H1 (cell line): ENCODE data around the gene LNX2. TPM values are rescaled to one million over a fixed set of nuclear protein-coding genes. Genes with fewer than 3 reads are reported as not detected.

Experiments used
- CTCF ChIA-PET: fragments of 300-600 bp; sonication (Branson Sonifier 250); formaldehyde crosslinking; loops from one replicate; lab custom pipeline; 2021; ENCODE audit not compliant: partially characterized antibody; lab: Charles Lee
- POLR2A ChIA-PET: fragments of 300-600 bp; sonication (Branson Sonifier 250); formaldehyde crosslinking; loops from one replicate; lab custom pipeline; 2021; ENCODE audit warnings: inconsistent platforms; ENCODE audit not compliant: partially characterized antibody; lab: Charles Lee
- DNase-seq, 2 experiments: peaks; one replicate each; pipeline versions ENCODE4 v3.0.0 to v3.0.0-alpha.2; 2010 to 2022; ENCODE audit warnings: low spot score in 2 of 2, low read depth in 1 of 2, mixed read lengths in 1 of 2
- FAIRE-seq: peaks from 2 replicates; lab custom pipeline; 2011; peaks lifted over from hg19 to GRCh38; lab: Jason Lieb, UNC
- H2AFZ ChIP-seq: 2 replicates; pipeline ENCODE4 v1.8.1; 2012; ENCODE audit warnings: low read length, inconsistent platforms
- H2AK5ac ChIP-seq: 2 replicates; pipeline ENCODE4 v1.6.1; 2013; ENCODE audit warnings: low read depth, low read length
- H2BK120ac ChIP-seq: replicated peaks from 2 replicates; pipeline ENCODE3; 2013; ENCODE audit warnings: low read depth, low read length, inconsistent platforms
- H2BK12ac ChIP-seq: 2 replicates; pipeline ENCODE4 v1.6.1; 2013; ENCODE audit warnings: low read depth, low read length
- H2BK15ac ChIP-seq: 2 replicates; pipeline ENCODE4 v1.6.1; 2013; ENCODE audit warnings: low read length
- H2BK20ac ChIP-seq: 2 replicates; pipeline ENCODE4 v1.6.1; 2013; ENCODE audit warnings: low read length
- H2BK5ac ChIP-seq: 2 replicates; pipeline ENCODE4 v1.6.1; 2013; ENCODE audit warnings: low read depth, low read length
- H3K14ac ChIP-seq: 2 replicates; pipeline ENCODE4 v1.6.1; 2013; ENCODE audit warnings: inconsistent platforms; ENCODE audit not compliant: insufficient read length
- H3K18ac ChIP-seq: 2 replicates; pipeline ENCODE4 v1.6.1; 2013; ENCODE audit warnings: low read length; ENCODE audit errors: extremely low read depth
- H3K23ac ChIP-seq: 2 replicates; pipeline ENCODE4 v1.6.1; 2013; ENCODE audit warnings: inconsistent platforms; ENCODE audit not compliant: insufficient read length
- H3K23me2 ChIP-seq: 2 replicates; pipeline ENCODE4 v1.6.1; 2013; ENCODE audit warnings: low read depth, low read length
- H3K27ac ChIP-seq: 2 replicates; pipeline ENCODE4 v1.6.1; 2011; ENCODE audit warnings: low read depth, low read length, inconsistent platforms
- H3K27me3 ChIP-seq, 4 experiments: replicated peaks in 1 of 4; 1 replicate in 1 of 4; 2 replicates in 3 of 4; pipeline versions ENCODE4 v1.6.1 to v1.8.1; 2011 to 2013; ENCODE audit warnings: low read length in 3 of 4, mild to moderate bottlenecking in 3 of 4, inconsistent platforms in 2 of 4, mixed read lengths in 2 of 4, moderate library complexity in 1 of 4; ENCODE audit not compliant: control insufficient read depth in 3 of 4, insufficient read depth in 3 of 4; ENCODE audit errors: extremely low read depth in 1 of 4
- H3K36me3 ChIP-seq, 4 experiments: 2 replicates each; pipeline versions ENCODE4 v1.6.1 to v1.8.1; 2011 to 2013; ENCODE audit warnings: mild to moderate bottlenecking in 4 of 4, low read length in 3 of 4, moderate library complexity in 2 of 4, control low read depth in 1 of 4, inconsistent platforms in 1 of 4; ENCODE audit not compliant: insufficient read depth in 4 of 4, control insufficient read depth in 2 of 4
- H3K4ac ChIP-seq: replicated peaks from 2 replicates; pipeline ENCODE3; 2013; ENCODE audit warnings: low read length, low read depth, mixed read lengths, inconsistent platforms; ENCODE audit not compliant: insufficient read length
- H3K4me1 ChIP-seq, 4 experiments: replicated peaks in 1 of 4; 1 replicate in 1 of 4; 2 replicates in 3 of 4; pipeline versions ENCODE4 v1.6.1 to v1.8.1; 2011 to 2013; ENCODE audit warnings: low read length in 3 of 4, inconsistent platforms in 2 of 4, mixed read lengths in 1 of 4; ENCODE audit not compliant: insufficient read depth in 4 of 4, control insufficient read depth in 3 of 4
- H3K4me2 ChIP-seq, 2 experiments: 2 replicates each; pipeline versions ENCODE4 v1.6.1 to v1.8.1; 2011 to 2013; ENCODE audit warnings: low read depth in 2 of 2, low read length in 2 of 2, control low read depth in 1 of 2, inconsistent platforms in 1 of 2, mild to moderate bottlenecking in 1 of 2; ENCODE audit not compliant: insufficient read depth in 1 of 2
- H3K4me3 ChIP-seq, 4 experiments: fragments of 200-600, 300-600 bp in 1 of 4; sonication (generic), shearing (Covaris generic), sonication (Bioruptor Twin) in 1 of 4; 2 replicates each; pipeline versions ENCODE4 v1.5.1 to v1.8.1; 2011 to 2016; ENCODE audit warnings: low read length in 4 of 4, low read depth in 3 of 4, control low read depth in 2 of 4, inconsistent platforms in 2 of 4, mild to moderate bottlenecking in 2 of 4, mixed read lengths in 1 of 4, moderate library complexity in 1 of 4; ENCODE audit not compliant: insufficient read depth in 2 of 4; ENCODE audit errors: extremely low read depth in 1 of 4
- H3K56ac ChIP-seq: replicated peaks from 2 replicates; pipeline ENCODE3; 2013; ENCODE audit warnings: low read depth, mild to moderate bottlenecking, mixed read lengths, low read length, inconsistent platforms; ENCODE audit not compliant: insufficient read length
- H3K79me1 ChIP-seq: 2 replicates; pipeline ENCODE4 v1.6.1; 2013; ENCODE audit warnings: low read depth, low read length, control low read depth
- H3K79me2 ChIP-seq, 2 experiments: 2 replicates each; pipeline versions ENCODE4 v1.6.1 to v1.8.1; 2012 to 2013; ENCODE audit warnings: low read length in 2 of 2, mild to moderate bottlenecking in 2 of 2, inconsistent platforms in 1 of 2; ENCODE audit not compliant: insufficient read depth in 2 of 2, control insufficient read depth in 1 of 2
- H3K9ac ChIP-seq, 4 experiments: replicated peaks in 1 of 4; 1 replicate in 1 of 4; 2 replicates in 3 of 4; pipeline versions ENCODE4 v1.6.1 to v1.8.1; 2011 to 2013; ENCODE audit warnings: low read depth in 3 of 4, low read length in 3 of 4, control low read depth in 2 of 4, mild to moderate bottlenecking in 2 of 4, moderate library complexity in 2 of 4, inconsistent platforms in 1 of 4; ENCODE audit errors: extremely low read depth in 1 of 4
- H3K9me3 ChIP-seq, 2 experiments: 2 replicates each; pipeline versions ENCODE4 v1.6.1 to v1.8.1; 2012 to 2013; ENCODE audit warnings: mild to moderate bottlenecking in 2 of 2, moderate library complexity in 2 of 2, control low read depth in 1 of 2, inconsistent platforms in 1 of 2, low read depth in 1 of 2, low read length in 1 of 2, mixed read lengths in 1 of 2; ENCODE audit not compliant: insufficient read depth in 2 of 2
- H4K20me1 ChIP-seq, 2 experiments: replicated peaks in 1 of 2; 2 replicates each; pipeline versions ENCODE3 to v1.8.1; 2011 to 2013; ENCODE audit warnings: inconsistent platforms in 2 of 2, low read length in 2 of 2, mild to moderate bottlenecking in 1 of 2; ENCODE audit not compliant: insufficient read depth in 2 of 2, control insufficient read depth in 1 of 2
- H4K5ac ChIP-seq: 2 replicates; pipeline ENCODE4 v1.6.1; 2013; ENCODE audit warnings: low read length, low read depth, mixed read lengths, inconsistent platforms; ENCODE audit not compliant: insufficient read length
- H4K8ac ChIP-seq: 2 replicates; pipeline ENCODE4 v1.8.0; 2013; ENCODE audit warnings: mild to moderate bottlenecking, moderate library complexity, low read length, inconsistent platforms; ENCODE audit not compliant: insufficient read depth; ENCODE audit errors: extremely low read depth
- H4K91ac ChIP-seq: replicated peaks from 2 replicates; pipeline ENCODE3; 2013; ENCODE audit warnings: low read length, mixed read lengths, inconsistent platforms; ENCODE audit not compliant: insufficient read length
- KDM5A ChIP-seq: fragments of 200-600 bp; IDR thresholded peaks from 2 replicates; pipeline ENCODE4 v1.7.1; 2012; ENCODE audit warnings: mild to moderate bottlenecking, low read length, inconsistent platforms, mixed read lengths
- WGBS, 2 experiments: shearing (Covaris generic) in 1 of 2; methylation state at CpG; one replicate each; pipeline versions ENCODE4 v1.1.6 to v1.1.7; 2013 to 2015; ENCODE audit warnings: low lambda C conversion rate in 2 of 2, mixed read lengths in 2 of 2, inconsistent platforms in 1 of 2, low coverage in 1 of 2, missing lambda C conversion rate in 1 of 2; ENCODE audit not compliant: insufficient replicate concordance in 2 of 2, insufficient coverage in 1 of 2, insufficient read length in 1 of 2; ENCODE audit errors: extremely low coverage in 1 of 2, missing lambda C conversion rate in 1 of 2; 5-methylcytosine and 5-hydroxymethylcytosine counted together
- polyA plus RNA-seq, 7 experiments: library from polyadenylated mRNA; depleted of rRNA in 3 of 7; stranded (reverse) in 5 of 7; unstranded in 2 of 7; fragments of >200 nt in 5 of 7; fragments of 200-250 nt in 2 of 7; gene quantifications; 1 replicate in 5 of 7; 2 replicates in 1 of 7; 4 replicates in 1 of 7; pipeline versions ENCODE4 v1.2.1 to v1.2.3, GENCODE V29; 2011 to 2013; ENCODE audit warnings: missing spikeins in 2 of 7, mixed read lengths in 2 of 7
- total RNA-seq: library from RNA; stranded (reverse); fragmentation: NEBNext Ultra II Directional; extraction: Animal tissue kit (Norgen Biotek cat#: 25700); gene quantifications from 2 replicates; pipeline ENCODE4 v1.2.1, GENCODE V29; 2021

The LNX2 gene
- total and polyA plus RNA-seq, 2 of the 8 experiments (the other 6 are each of a cell fraction or from before 2014, with no cell fraction given) = 6.4 to 13.9 TPM

GRCh38 chr13:27607125-27607524 is 13.2 kb downstream of the LNX2 start:
- no peak overlapping the region for H3K23ac ChIP-seq
- no peak overlapping the region for H4K8ac ChIP-seq
- peaks cover 6% of the 10 kb centered on the region; the same call in 1 of the 2 replicates for H3K79me1 ChIP-seq
- no peak overlapping the region for H2AFZ ChIP-seq
- peaks cover under 1 to 1% of the 10 kb centered on the region in 2 experiments for H4K20me1 ChIP-seq
- no peak for DNase-seq
- peak; percentile 42 for FAIRE-seq
- H3K27ac ChIP-seq = no peak overlapping the region
- POLR2A ChIA-PET = interaction anchor here (1.9 kb wide), 1 partner anchor 13 kb away, joined by 6 read pairs; the partner anchor contains the start of gene LNX2
- H3K4me2 ChIP-seq = no peak overlapping the region
- H3K27me3 ChIP-seq = no peaks in the 10 kb centered on the region
- no peak overlapping the region for H2AK5ac ChIP-seq
- no peak overlapping the region for H2BK5ac ChIP-seq
- H3K36me3 ChIP-seq = no peaks in the 10 kb centered on the region
- no peak for TF ChIP-seq KDM5A
- H3K79me2 ChIP-seq = peaks cover 0 to 85% of the 10 kb centered on the region in 2 experiments; a peak in 3 of 4 replicates
- 71% methylated on average over 4 of the region's 4 CpGs; no CpG with 5 or more reads in 1 of the 2 experiments for WGBS, 2 experiments
- H3K4me1 ChIP-seq = peaks cover 0 to 3% (median 1%) of the 10 kb centered on the region in 4 experiments; a peak in 4 of 7 replicates
- no peak overlapping the region for H3K14ac ChIP-seq
- no peak overlapping the region for H2BK20ac ChIP-seq
- H2BK15ac ChIP-seq = no peak overlapping the region
- H4K5ac ChIP-seq = no peak overlapping the region
- H3K56ac ChIP-seq = no peak overlapping the region
- CTCF ChIA-PET = interaction anchor here (1.5 kb wide), 1 partner anchor 21 kb away, joined by 3 read pairs; no protein-coding TSS in a partner anchor
- no peak overlapping the region for H2BK120ac ChIP-seq
- H3K4ac ChIP-seq = no peak overlapping the region
- H3K9me3 ChIP-seq = no peaks in the 10 kb centered on the region
- H3K23me2 ChIP-seq = no peaks in the 10 kb centered on the region
- no peak overlapping the region for H3K4me3 ChIP-seq
- no peak overlapping the region for H4K91ac ChIP-seq
- no peak overlapping the region for H2BK12ac ChIP-seq
- H3K18ac ChIP-seq = no peak overlapping the region
- H3K9ac ChIP-seq = no peak overlapping the region
